Small intestine (tissue), 7 donors: ENCODE data around the gene ACAD9. TPM values are rescaled to one million over a fixed set of nuclear protein-coding genes. Genes with fewer than 3 reads are reported as not detected.
"Not testable (repeated sequence)": the region's sequence is repeated elsewhere in the genome, so short reads cannot be mapped to it uniquely, and the experiment has no call there.

ENCODE experiments used
- DNase-seq, 2 donors: peaks; one replicate each; pipeline versions ENCODE4 v3.0.0 to v3.0.0-alpha.2; 2013
- FAIRE-seq: peaks from 2 replicates; lab custom pipeline; 2012; peaks lifted over from hg19 to GRCh38; lab: Jason Lieb, UNC
- H3K27ac ChIP-seq, 3 donors: one replicate each; pipeline ENCODE4 v1.5.1; 2013; ENCODE audit warnings: low read length in 2 of 3, mild to moderate bottlenecking in 2 of 3, control low read depth in 1 of 3, inconsistent platforms in 1 of 3, low read depth in 1 of 3, moderate library complexity in 1 of 3
- H3K27me3 ChIP-seq, 3 donors: one replicate each; pipeline ENCODE4 v1.6.1; 2013; ENCODE audit warnings: low read length in 3 of 3, inconsistent platforms in 1 of 3; ENCODE audit not compliant: control insufficient read depth in 3 of 3, insufficient read depth in 3 of 3
- H3K36me3 ChIP-seq, 3 donors: one replicate each; pipeline ENCODE4 v1.6.1; 2013; ENCODE audit warnings: low read length in 3 of 3, inconsistent platforms in 1 of 3, low read depth in 1 of 3, mild to moderate bottlenecking in 1 of 3, moderate library complexity in 1 of 3; ENCODE audit not compliant: control insufficient read depth in 3 of 3, insufficient read depth in 2 of 3
- H3K4me1 ChIP-seq, 3 donors: one replicate each; pipeline ENCODE4 v1.6.1; 2013; ENCODE audit warnings: low read length in 2 of 3, inconsistent platforms in 1 of 3, low read depth in 1 of 3, mild to moderate bottlenecking in 1 of 3, moderate library complexity in 1 of 3; ENCODE audit not compliant: control insufficient read depth in 3 of 3, insufficient read depth in 2 of 3
- H3K4me3 ChIP-seq, 3 donors: one replicate each; pipeline ENCODE4 v1.5.1; 2013; ENCODE audit warnings: low read length in 3 of 3, control low read depth in 1 of 3, inconsistent platforms in 1 of 3, low read depth in 1 of 3, mild to moderate bottlenecking in 1 of 3, moderate library complexity in 1 of 3
- H3K9me3 ChIP-seq, 2 donors: one replicate each; pipeline ENCODE4 v1.6.1; 2013; ENCODE audit warnings: low read depth in 1 of 2, low read length in 1 of 2; ENCODE audit not compliant: control insufficient read depth in 2 of 2, insufficient read depth in 1 of 2
- WGBS, 3 donors: extraction: QIAGEN DNeasy Blood & Tissue Kit; methylation state at CpG; one replicate each; pipeline ENCODE4 v1.1.7; 2013; 5-methylcytosine and 5-hydroxymethylcytosine counted together
- polyA plus RNA-seq, 4 donors: library from polyadenylated mRNA; stranded (reverse) in 3 of 4; unstranded in 1 of 4; fragments of 200-250 nt in 3 of 4; fragments of 120-200 nt in 1 of 4; gene quantifications; one replicate each; pipeline versions ENCODE4 v1.2.1 to v1.2.3, GENCODE V29; 2013
- donor health status: healthy with polysubstance abuse.
- donor health status: control.
- donor health status: control.
- donor health status: Bipolar disorder and iron deficiency.
- donor health status: healthy.

ACAD9 gene
- polyA plus RNA-seq, 4 donors = 17.3 to 30.7 (median 25.0) TPM

DNA sequence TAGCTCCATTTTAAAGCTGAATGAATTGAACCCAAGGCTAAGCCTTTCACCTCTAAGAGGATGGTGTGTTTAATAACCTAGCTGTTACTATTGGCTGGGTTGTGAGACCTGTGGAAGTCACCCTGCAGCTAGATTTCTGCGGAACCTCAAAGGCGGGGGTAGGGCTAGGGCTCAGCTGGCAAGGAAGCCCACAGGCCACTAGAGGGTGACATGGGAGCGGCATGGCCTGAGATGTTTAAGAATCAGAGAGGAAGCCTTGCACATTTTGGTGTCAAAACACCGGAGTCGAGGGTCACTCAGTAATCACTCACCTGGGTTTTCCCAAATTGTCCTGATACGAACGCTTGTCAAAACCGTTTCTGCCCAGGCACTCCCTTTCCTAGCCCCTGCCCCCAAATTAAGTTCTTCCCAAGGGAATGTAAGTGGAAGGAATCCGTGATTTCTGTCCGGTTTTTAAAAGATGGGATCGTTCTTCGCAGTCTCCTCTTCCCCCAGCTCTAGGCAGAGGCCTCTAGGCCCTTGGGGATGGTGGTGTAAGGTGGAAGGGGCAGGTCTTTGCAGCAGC lies 3.8 kb upstream of the ACAD9 start:
- FAIRE-seq (no peak), DNase-seq (peak; percentile 32 to 53)
- Histone ChIP-seq H3K27ac (no peak overlapping the region), H3K4me1 (peaks cover 0 to 7% (median 3%) of the 10 kb centered on the region in 3 donors), H3K4me3 (no peak overlapping the region), H3K9me3 (no peaks in the 10 kb centered on the region), H3K27me3 (peaks cover 0 to 3% (median 0%) of the 10 kb centered on the region in 3 donors), H3K36me3 (no peaks in the 10 kb centered on the region)
- 43 to 54% (median 45%) methylated on average over 12 of the region's 12 CpGs for WGBS, 3 donors

DNA sequence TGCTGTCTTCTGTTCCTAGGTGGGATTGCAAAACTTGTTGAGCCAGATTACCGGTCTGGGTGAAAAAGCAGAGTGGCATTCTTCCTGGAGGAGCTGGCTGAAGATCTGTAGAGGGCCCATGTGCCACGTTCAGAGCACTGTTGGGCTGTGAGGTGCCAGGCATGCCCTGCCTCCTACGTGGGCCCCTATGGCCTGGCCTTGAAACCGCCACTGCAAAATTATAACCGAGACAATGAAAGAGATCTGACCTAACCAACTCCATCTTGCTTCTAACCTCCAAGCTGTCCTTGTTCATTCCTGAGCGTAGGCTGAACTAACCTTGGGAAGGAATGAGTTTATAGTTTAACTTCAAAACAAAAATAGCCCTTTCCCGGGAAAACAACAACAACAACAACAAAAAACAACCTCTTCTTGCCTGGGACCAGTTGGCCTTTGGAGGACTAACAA lies 1.4 kb upstream of the ACAD9 start:
- WGBS, 3 donors = 74 to 80% (median 76%) methylated on average over 7 of the region's 7 CpGs
- FAIRE-seq (no peak), DNase-seq (no peak)
- Histone ChIP-seq H3K27me3 (peaks cover 0 to 3% (median 0%) of the 10 kb centered on the region in 3 donors), H3K27ac (peak overlapping the region in 2 of 3 donors; percentile 88 to 97), H3K4me1 (peaks cover 2 to 17% (median 3%) of the 10 kb centered on the region in 3 donors), H3K4me3 (peak overlapping the region in 1 of 3 donors; percentile 88), H3K9me3 (no peaks in the 10 kb centered on the region), H3K36me3 (peaks cover 0 to 5% (median 0%) of the 10 kb centered on the region in 3 donors)

DNA sequence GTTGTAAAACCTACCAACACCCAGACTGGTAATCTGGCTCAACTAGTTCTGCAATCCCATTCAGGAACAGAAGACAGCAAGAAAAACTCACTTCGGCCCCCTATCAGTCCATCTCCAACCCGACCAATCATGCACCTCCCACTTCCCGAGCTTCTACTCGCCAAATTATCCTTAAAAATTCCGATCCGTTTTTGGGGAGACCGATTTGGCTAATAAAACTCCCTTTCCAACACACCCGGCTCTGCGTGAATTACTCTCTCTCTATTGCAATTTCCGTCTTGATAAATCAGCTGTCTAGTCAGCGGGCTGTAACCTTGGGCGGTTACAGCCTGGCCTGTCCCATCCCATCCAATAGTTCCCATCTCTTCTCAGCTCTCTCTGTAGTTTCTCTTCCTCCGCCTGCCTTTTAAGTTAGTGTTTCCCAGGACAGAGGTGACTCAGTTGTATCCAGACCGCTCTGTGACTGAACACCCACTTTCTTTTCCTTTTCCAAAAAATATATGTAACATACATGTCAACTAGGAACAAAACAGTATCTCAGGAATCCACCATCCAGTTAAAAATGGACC lies 780 bp upstream of the ACAD9 start:
- H3K4me3 ChIP-seq = peak overlapping the region; percentile 24 to 88 (median 64)
- WGBS, 3 donors = 0% methylated on average over 14 of the region's 14 CpGs
- peak overlapping the region; percentile 84 to 97 (median 88) for H3K27ac ChIP-seq
- peaks cover 2 to 17% (median 3%) of the 10 kb centered on the region in 3 donors for H3K4me1 ChIP-seq
- peaks cover 0 to 9% (median 0%) of the 10 kb centered on the region in 3 donors for H3K36me3 ChIP-seq
- peak in 1 of 2 donors; percentile 58 for DNase-seq
- H3K27me3 ChIP-seq = peaks cover 0 to 3% (median 0%) of the 10 kb centered on the region in 3 donors
- FAIRE-seq = no peak
- H3K9me3 ChIP-seq = no peaks in the 10 kb centered on the region

DNA sequence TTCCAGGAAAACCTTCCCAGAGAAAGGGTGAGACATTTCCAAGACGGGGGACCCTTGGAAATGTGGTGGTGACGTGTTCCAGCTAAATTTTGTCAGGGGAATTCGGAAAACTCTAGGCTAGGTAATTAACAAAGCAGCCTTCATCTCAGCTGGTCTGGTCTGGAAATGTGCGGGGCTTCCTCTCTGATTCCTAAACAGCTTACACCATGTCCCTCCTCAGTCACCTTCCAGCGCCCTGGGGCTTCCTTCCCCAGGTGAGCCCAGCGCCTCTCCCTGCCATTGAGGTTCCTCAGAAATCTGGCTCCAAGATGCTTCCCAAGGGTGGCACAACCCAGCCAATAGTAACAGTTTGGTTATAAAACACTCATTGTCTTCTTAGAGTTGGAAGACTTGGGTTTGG lies 571 bp downstream of the ACAD9 start:
- Histone ChIP-seq H3K27me3 (no peaks in the 10 kb centered on the region), H3K27ac (peak overlapping the region; percentile 56 to 97 (median 88)), H3K9me3 (no peaks in the 10 kb centered on the region), H3K36me3 (peaks cover 0 to 16% (median 0%) of the 10 kb centered on the region in 3 donors), H3K4me3 (peak overlapping the region; percentile 37 to 88 (median 64)), H3K4me1 (peaks cover 2 to 17% (median 3%) of the 10 kb centered on the region in 3 donors)
- no peak for DNase-seq
- no peak for FAIRE-seq
- 1 to 3% (median 2%) methylated on average over 6 of the region's 6 CpGs for WGBS, 3 donors

DNA sequence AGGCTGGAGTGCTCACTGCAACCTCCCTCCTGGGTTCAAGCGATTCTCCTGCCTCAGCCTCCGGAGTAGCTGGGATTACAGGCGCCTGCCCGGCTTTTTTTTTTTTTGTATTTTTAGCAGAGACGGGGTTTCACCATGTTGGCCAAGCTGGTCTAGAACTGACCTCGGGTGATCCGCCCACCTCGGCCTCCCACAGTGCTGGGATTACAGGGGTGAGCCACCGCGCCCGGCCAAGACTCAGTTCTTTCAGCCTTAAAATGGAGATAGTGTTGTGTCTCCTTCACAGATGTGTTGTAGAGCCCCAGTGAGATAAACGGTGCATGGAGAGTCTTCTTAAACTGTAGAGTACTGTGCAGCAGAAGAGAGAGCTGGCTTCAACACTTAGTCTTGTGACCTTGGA lies 1.0 kb downstream of the ACAD9 start:
- 62 to 75% (median 69%) methylated on average over 12 of the region's 12 CpGs for WGBS, 3 donors
- FAIRE-seq, DNase-seq, H3K9me3 ChIP-seq, H3K27me3 ChIP-seq: not testable (repeated sequence)
- H3K4me3 ChIP-seq = peak overlapping the region in 2 of 3 donors; percentile 64 to 88
- peaks cover 2 to 17% (median 3%) of the 10 kb centered on the region in 3 donors for H3K4me1 ChIP-seq
- H3K36me3 ChIP-seq = peaks cover 0 to 20% (median 0%) of the 10 kb centered on the region in 3 donors
- peak overlapping the region in 2 of 3 donors; percentile 88 to 97 for H3K27ac ChIP-seq

DNA sequence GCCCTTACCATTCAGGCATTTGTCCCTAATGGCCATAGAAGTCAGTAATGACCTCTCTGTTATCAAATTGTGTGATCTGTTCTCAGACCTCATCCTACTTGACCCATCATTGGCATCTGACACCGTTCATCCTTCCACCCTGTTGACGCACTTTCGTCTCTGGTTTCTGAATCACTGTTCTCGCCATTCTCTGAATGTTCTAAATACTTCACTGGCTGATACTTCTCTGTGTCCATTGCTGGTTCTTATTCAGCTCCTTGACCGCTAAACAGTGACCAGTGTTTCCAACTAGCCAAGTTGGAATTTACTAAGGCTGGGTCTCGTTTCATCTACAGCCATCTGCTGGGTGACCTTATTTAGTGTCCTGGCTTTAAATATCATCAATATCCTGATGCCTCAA lies 2.2 kb downstream of the ACAD9 start:
- WGBS, 3 donors = 86 to 90% (median 86%) methylated on average over 6 of the region's 6 CpGs
- no peak overlapping the region for H3K27ac ChIP-seq
- no peaks in the 10 kb centered on the region for H3K27me3 ChIP-seq
- DNase-seq (no peak), FAIRE-seq (no peak)
- no peaks in the 10 kb centered on the region for H3K9me3 ChIP-seq
- peaks cover 2 to 17% (median 3%) of the 10 kb centered on the region in 3 donors for H3K4me1 ChIP-seq
- no peak overlapping the region for H3K4me3 ChIP-seq
- H3K36me3 ChIP-seq = peaks cover 0 to 29% (median 0%) of the 10 kb centered on the region in 3 donors

DNA sequence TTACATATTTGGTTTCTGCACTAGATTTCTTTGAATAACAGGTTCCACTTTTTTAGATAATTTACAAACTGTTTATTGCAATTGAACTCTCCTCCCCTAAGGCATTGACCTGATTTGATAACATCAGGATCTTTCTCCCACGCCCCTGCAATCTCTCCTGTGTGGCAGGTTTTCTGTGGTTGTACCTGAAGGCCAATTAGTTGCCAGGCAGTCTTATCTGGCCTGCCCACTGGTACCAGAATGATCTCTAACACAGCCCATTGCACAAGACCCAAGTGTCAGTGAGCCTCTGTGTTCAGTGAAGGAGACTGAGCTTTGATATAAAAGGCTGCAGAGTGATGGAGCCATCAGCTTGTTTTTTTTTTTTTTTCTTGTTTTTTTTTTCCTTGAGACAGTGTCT lies 3.3 kb downstream of the ACAD9 start:
- no peak overlapping the region for H3K27ac ChIP-seq
- DNase-seq = peak; percentile 37 to 86
- WGBS, 3 donors = 14 to 63% (median 37%) methylated on average over 1 of the region's 1 CpG
- no peaks in the 10 kb centered on the region for H3K9me3 ChIP-seq
- FAIRE-seq = no peak
- H3K27me3 ChIP-seq = no peaks in the 10 kb centered on the region
- no peak overlapping the region for H3K4me3 ChIP-seq
- H3K4me1 ChIP-seq = peaks cover 2 to 17% (median 3%) of the 10 kb centered on the region in 3 donors
- peaks cover under 1 to 37% (median 5%) of the 10 kb centered on the region in 3 donors for H3K36me3 ChIP-seq

DNA sequence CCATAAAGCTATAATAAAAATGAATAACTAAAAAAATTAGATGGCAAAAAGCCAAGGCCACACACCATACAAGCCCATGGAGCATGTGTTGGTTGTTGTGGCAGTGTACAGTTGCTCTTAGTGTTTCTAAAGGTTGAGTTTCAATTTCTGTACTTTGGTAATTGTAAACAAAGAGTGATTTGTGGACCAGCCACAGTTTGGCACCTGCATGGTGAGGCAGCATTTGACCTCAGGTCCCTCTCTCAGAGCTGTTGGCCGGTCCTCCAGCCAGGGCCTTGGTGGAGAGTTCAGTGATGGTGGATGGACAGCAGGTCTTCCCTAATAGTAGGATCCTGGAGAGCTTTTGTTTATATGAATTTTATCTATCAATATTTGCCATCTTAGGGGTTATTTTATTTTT lies 5.6 kb downstream of the ACAD9 start:
- DNase-seq = no peak
- peaks cover 0 to 11% (median 2%) of the 10 kb centered on the region in 3 donors for H3K4me1 ChIP-seq
- WGBS, 3 donors = 94 to 95% (median 94%) methylated on average over 1 of the region's 1 CpG
- no peak overlapping the region for H3K27ac ChIP-seq
- H3K9me3 ChIP-seq = no peaks in the 10 kb centered on the region
- H3K27me3 ChIP-seq = no peaks in the 10 kb centered on the region
- peaks cover 2 to 46% (median 5%) of the 10 kb centered on the region in 3 donors for H3K36me3 ChIP-seq
- H3K4me3 ChIP-seq = no peak overlapping the region
- FAIRE-seq = no peak
